Smooth muscle cell (in vitro differentiated cells): Measurements from ENCODE around the gene PSMD9. TPM values are rescaled to one million over a fixed set of nuclear protein-coding genes. Genes with fewer than 3 reads are reported as not detected.
"Not testable (repeated sequence)": the region's sequence is repeated elsewhere in the genome, so short reads cannot be mapped to it uniquely, and the experiment has no call there.

ENCODE experiments used
- DNase-seq: peaks from one replicate; lab custom pipeline; 2025; ENCODE audit not compliant: unreplicated experiment; lab: John Stamatoyannopoulos, UW
- H2AFZ ChIP-seq: fragments of 200-600 bp; sonication (generic); 2 replicates; pipeline ENCODE4 v1.6.0; 2016; ENCODE audit warnings: antibody characterized with exemption, low read depth, mild to moderate bottlenecking
- H3F3A ChIP-seq: fragments of 200-600 bp; sonication (generic); 2 replicates; pipeline ENCODE4 v1.6.0; 2017; ENCODE audit warnings: antibody characterized with exemption, low read depth
- H3K27ac ChIP-seq: fragments of 200-600 bp; sonication (generic); 2 replicates; pipeline ENCODE4 v1.5.1; 2016; ENCODE audit warnings: low read depth, mild to moderate bottlenecking
- H3K27me3 ChIP-seq: fragments of 200-600 bp; sonication (generic); 2 replicates; pipeline ENCODE4 v1.6.1; 2016; ENCODE audit warnings: low read depth, mild to moderate bottlenecking
- H3K36me3 ChIP-seq: fragments of 200-600 bp; sonication (generic); 2 replicates; pipeline ENCODE4 v1.5.1; 2016; ENCODE audit warnings: low read depth
- H3K4me1 ChIP-seq: fragments of 200-600 bp; sonication (generic); 2 replicates; pipeline ENCODE4 v1.5.1; 2016; ENCODE audit warnings: low read depth
- H3K4me2 ChIP-seq: fragments of 200-600 bp; sonication (generic); 2 replicates; pipeline ENCODE4 v1.6.0; 2016; ENCODE audit warnings: mild to moderate bottlenecking
- H3K4me3 ChIP-seq: fragments of 200-600 bp; sonication (generic); 2 replicates; pipeline ENCODE4 v1.5.1; 2016; ENCODE audit warnings: mild to moderate bottlenecking
- H3K79me2 ChIP-seq: fragments of 200-600 bp; sonication (generic); 2 replicates; pipeline ENCODE4 v1.6.0; 2016; ENCODE audit warnings: low read depth, mild to moderate bottlenecking
- H3K9ac ChIP-seq: fragments of 200-600 bp; sonication (generic); 2 replicates; pipeline ENCODE4 v1.6.0; 2016; ENCODE audit warnings: low read depth
- H3K9me3 ChIP-seq: fragments of 200-600 bp; sonication (generic); replicated peaks from 2 replicates; pipeline ENCODE4 v1.5.1; 2016; ENCODE audit warnings: low read depth
- H4K20me1 ChIP-seq: fragments of 200-600 bp; sonication (generic); 2 replicates; pipeline ENCODE4 v1.6.0; 2016; ENCODE audit warnings: low read depth
- WGBS: methylation state at CpG from one replicate; pipeline ENCODE4 v1.1.7; 2016; ENCODE audit warnings: low lambda C conversion rate; 5-methylcytosine and 5-hydroxymethylcytosine counted together
- polyA plus RNA-seq: library from polyadenylated mRNA; unstranded; fragments of >200 nt; fragmentation: Nextera tagmentation; extraction: Ambion mirVana; gene quantifications from 2 replicates; pipeline ENCODE4 v1.2.1, GENCODE V29; 2016
- total RNA-seq: library from RNA; depleted of rRNA; stranded (reverse); fragments of >200 nt; gene quantifications from 2 replicates; pipeline ENCODE4 v1.2.3, GENCODE V29; 2014
- TF ChIP-seq, protein P1 (sequence below): fragments of 200-600 bp; sonication (generic); IDR thresholded peaks from 2 replicates; pipeline ENCODE4 v1.5.1; 2017; ENCODE audit warnings: borderline replicate concordance, mild to moderate bottlenecking, antibody characterized with exemption; ENCODE audit not compliant: insufficient read depth, poor library complexity, severe bottlenecking

PSMD9 gene
- total and polyA plus RNA-seq, 2 experiments from 2014 or later: 33.9 to 87.7 TPM

DNA sequence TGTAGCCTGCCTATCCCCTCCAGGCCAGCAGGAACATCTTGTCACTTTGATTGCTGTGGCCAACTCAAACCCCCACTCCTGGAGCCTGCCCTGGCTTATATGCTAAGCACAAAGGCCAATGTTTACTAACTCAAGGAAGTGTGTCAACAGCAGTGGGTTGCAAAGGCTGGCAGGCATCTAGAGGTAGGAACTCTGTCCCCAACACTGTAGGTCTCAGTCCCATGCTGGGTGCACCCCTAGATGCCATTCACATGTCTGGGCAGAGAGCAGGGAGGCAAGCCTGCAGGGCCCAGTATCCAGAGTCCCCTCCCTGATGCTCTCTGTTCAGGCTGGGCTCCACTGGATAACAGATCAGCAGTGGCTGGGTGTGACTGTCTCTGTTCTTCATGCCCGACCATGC is 28.3 kb upstream of the PSMD9 start:
- Histone ChIP-seq H3K27me3 (no peaks in the 10 kb centered on the region), H3K9me3 (no peaks in the 10 kb centered on the region), H3K4me3 (no peak overlapping the region), H2AFZ (no peak overlapping the region), H3K36me3 (no peaks in the 10 kb centered on the region), H3K9ac (no peak overlapping the region), H4K20me1 (no peaks in the 10 kb centered on the region), H3K4me2 (no peak overlapping the region), H3K79me2 (no peaks in the 10 kb centered on the region), H3K27ac (peak overlapping the region; percentile 15), H3K4me1 (peaks cover 9% of the 10 kb centered on the region), H3F3A (peaks cover 31% of the 10 kb centered on the region)
- TF ChIP-seq, protein P1, sequence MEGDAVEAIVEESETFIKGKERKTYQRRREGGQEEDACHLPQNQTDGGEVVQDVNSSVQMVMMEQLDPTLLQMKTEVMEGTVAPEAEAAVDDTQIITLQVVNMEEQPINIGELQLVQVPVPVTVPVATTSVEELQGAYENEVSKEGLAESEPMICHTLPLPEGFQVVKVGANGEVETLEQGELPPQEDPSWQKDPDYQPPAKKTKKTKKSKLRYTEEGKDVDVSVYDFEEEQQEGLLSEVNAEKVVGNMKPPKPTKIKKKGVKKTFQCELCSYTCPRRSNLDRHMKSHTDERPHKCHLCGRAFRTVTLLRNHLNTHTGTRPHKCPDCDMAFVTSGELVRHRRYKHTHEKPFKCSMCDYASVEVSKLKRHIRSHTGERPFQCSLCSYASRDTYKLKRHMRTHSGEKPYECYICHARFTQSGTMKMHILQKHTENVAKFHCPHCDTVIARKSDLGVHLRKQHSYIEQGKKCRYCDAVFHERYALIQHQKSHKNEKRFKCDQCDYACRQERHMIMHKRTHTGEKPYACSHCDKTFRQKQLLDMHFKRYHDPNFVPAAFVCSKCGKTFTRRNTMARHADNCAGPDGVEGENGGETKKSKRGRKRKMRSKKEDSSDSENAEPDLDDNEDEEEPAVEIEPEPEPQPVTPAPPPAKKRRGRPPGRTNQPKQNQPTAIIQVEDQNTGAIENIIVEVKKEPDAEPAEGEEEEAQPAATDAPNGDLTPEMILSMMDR: no peak
- 89% methylated on average over 1 of the region's 1 CpG for WGBS
- DNase-seq: no peak

DNA sequence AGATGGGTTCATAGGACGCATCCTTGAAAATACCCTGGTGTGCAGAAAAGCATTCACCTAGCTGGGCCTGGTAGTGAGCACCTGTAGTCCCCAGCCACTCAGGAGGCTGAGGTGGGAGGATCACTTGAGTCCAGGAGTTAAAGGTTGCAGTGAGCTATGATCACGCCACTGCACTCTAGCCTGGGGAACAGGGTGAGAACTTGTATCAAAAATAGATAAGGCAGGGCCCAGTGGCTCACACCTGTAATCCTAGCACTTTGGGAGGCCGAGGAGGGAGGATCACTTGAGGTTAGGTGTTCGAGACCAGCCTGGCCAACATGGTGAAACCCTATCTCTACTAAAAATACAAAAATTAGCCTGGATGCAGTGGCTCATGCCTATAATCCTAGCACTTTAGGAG is 27.9 kb upstream of the PSMD9 start:
- H3K79me2 ChIP-seq, H2AFZ ChIP-seq, DNase-seq, H3K4me3 ChIP-seq, H3K27me3 ChIP-seq, H3K27ac ChIP-seq, H3K4me2 ChIP-seq, H3K36me3 ChIP-seq, H3K9me3 ChIP-seq, H3K9ac ChIP-seq, H4K20me1 ChIP-seq, H3K4me1 ChIP-seq: not testable (repeated sequence)
- H3F3A ChIP-seq: peaks cover 31% of the 10 kb centered on the region
- 95% methylated on average over 4 of the region's 4 CpGs for WGBS

DNA sequence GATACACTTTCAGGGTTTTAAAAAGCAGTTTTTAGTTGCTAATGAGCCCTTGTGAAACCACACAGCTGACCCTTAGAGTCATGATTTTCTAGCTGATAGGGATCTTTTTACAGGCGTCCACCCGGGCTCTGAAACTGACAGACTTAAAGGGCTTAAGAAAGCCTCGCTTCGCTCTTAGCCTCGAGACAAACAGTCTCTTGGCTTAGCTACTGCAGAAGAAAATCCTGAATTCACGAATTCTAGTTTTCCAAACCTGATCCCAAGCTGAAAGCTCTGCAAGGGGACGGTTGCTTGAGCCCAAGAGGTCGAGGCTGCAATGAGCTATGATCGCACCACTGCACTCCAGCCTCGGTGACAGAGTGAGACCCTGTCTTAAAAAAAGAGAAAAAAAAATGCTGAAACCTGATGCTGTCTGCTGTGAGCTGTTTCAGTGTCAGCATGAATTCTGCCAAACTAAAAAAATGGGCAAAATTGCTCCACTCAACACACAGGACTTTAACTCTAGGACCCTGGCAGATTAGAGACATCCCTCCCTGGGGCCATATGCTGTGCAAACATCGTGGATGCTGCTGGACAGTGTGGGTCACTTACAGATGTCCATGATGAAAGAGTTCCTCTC is 26.8 kb upstream of the PSMD9 start:
- DNase-seq: no peak
- no peaks in the 10 kb centered on the region for H4K20me1 ChIP-seq
- no peaks in the 10 kb centered on the region for H3K9me3 ChIP-seq
- H3K4me1 ChIP-seq: peaks cover 9% of the 10 kb centered on the region
- TF ChIP-seq, protein P1: no peak
- peak overlapping the region; percentile 3 for H3K4me3 ChIP-seq
- no peak overlapping the region for H3K9ac ChIP-seq
- H3F3A ChIP-seq: peaks cover 31% of the 10 kb centered on the region
- WGBS: 3% methylated on average over 11 of the region's 11 CpGs
- H3K4me2 ChIP-seq: peak overlapping the region; percentile 62
- H3K27ac ChIP-seq: peak overlapping the region; percentile 2
- H3K27me3 ChIP-seq: no peaks in the 10 kb centered on the region
- no peaks in the 10 kb centered on the region for H3K79me2 ChIP-seq
- H3K36me3 ChIP-seq: no peaks in the 10 kb centered on the region
- H2AFZ ChIP-seq: peak overlapping the region; percentile 12

DNA sequence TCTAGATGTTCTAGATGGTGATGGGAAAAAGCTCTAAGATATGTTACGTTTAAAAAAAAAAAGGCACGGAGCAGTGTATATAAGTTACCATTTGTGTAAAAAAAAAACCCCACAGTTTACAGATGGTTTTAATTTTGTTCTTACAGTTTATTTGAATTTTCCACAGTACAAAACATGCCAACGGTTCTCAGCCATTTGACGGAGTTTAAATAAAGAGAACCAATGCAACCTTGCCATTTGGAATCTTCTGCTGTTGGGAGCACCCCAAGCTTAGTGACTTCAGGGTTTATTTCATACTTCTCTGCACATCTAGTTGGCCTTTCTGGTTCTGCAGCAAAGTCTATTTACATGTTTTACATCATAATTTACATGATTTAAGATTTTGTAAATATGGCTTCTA is 22.3 kb upstream of the PSMD9 start:
- H4K20me1 ChIP-seq: no peaks in the 10 kb centered on the region
- H3K9me3 ChIP-seq: no peaks in the 10 kb centered on the region
- H3K4me3 ChIP-seq: no peak overlapping the region
- DNase-seq: no peak
- 52% methylated on average over 4 of the region's 4 CpGs for WGBS
- no peaks in the 10 kb centered on the region for H3K79me2 ChIP-seq
- H2AFZ ChIP-seq: no peak overlapping the region
- peaks cover 8% of the 10 kb centered on the region for H3K4me1 ChIP-seq
- TF ChIP-seq, protein P1: no peak
- H3F3A ChIP-seq: peaks cover 12% of the 10 kb centered on the region
- no peak overlapping the region for H3K9ac ChIP-seq
- H3K27ac ChIP-seq: no peak overlapping the region
- H3K36me3 ChIP-seq: no peaks in the 10 kb centered on the region
- H3K27me3 ChIP-seq: no peaks in the 10 kb centered on the region
- H3K4me2 ChIP-seq: no peak overlapping the region

DNA sequence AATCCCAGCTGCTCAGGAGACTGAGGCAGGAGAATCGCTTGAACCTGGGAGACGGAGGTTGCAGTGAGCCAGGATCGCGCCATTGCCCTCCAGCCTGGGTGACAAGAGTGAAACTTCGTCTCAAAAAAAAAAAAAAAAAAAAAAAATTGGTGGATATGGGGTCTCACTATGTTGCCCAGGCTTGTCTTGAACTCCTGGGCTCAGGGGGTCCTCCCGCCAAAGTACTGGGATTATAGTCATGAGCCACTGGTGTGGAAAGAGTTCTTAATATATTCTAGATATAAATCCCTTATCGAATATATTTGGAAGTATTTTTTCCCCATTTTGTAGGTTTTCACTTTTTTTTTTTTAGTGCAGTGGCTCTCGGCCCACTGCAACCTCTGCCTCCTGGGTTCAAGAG is 19.4 kb upstream of the PSMD9 start:
- H3K4me2 ChIP-seq, H3K4me3 ChIP-seq, H2AFZ ChIP-seq, H3K4me1 ChIP-seq, H3K27ac ChIP-seq, H4K20me1 ChIP-seq, DNase-seq, H3K9me3 ChIP-seq, H3K36me3 ChIP-seq, H3K9ac ChIP-seq, H3K79me2 ChIP-seq, H3K27me3 ChIP-seq: not testable (repeated sequence)
- 98% methylated on average over 8 of the region's 8 CpGs for WGBS
- peaks cover 13% of the 10 kb centered on the region for H3F3A ChIP-seq
